Measurements from ENCODE around the gene BAIAP2L1. TPM values are rescaled to one million over a fixed set of nuclear protein-coding genes. Genes with fewer than 3 reads are reported as not detected.

Gene BAIAP2L1
- total and polyA plus RNA-seq, 12 donors = 16.9 to 49.0 (median 24.3) TPM

DNA sequence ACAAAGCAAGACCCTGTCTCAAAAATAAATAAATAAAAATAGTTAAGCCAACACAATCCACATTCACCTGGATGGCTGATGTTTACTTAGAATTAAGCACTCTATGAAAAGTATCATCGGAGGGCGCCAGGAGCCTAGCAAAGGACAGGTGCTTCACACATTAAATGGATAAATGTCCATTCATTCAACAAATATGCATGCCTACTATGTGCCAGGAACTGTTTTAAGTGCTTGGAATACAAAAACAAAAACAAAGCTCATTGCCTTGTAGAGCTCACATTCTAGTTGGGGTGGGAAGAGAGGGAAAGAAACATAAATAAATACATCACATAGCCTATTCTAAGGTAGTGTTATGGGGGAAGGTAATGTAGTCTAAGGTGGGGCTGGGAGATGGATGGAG is 4.1 kb downstream of the BAIAP2L1 start:
- no peaks in the 10 kb centered on the region for H3K9me3 ChIP-seq (replicated peaks in 1 of 3)
- DNase-seq = no peak
- H3K4me1 ChIP-seq (replicated peaks in 1 of 2) = peaks cover 0 to 18% of the 10 kb centered on the region in 2 donors
- no peaks in the 10 kb centered on the region for H3K36me3 ChIP-seq (replicated peaks in 1 of 2)
- H3K4me3 ChIP-seq = no peak overlapping the region
- intact Hi-C loops (cut with DNase I) = no loop called here
- WGBS, 4 donors = 90 to 97% (median 95%) methylated on average over 2 of the region's 2 CpGs
- H3K27me3 ChIP-seq = no peaks in the 10 kb centered on the region
- TF ChIP-seq, protein P1, sequence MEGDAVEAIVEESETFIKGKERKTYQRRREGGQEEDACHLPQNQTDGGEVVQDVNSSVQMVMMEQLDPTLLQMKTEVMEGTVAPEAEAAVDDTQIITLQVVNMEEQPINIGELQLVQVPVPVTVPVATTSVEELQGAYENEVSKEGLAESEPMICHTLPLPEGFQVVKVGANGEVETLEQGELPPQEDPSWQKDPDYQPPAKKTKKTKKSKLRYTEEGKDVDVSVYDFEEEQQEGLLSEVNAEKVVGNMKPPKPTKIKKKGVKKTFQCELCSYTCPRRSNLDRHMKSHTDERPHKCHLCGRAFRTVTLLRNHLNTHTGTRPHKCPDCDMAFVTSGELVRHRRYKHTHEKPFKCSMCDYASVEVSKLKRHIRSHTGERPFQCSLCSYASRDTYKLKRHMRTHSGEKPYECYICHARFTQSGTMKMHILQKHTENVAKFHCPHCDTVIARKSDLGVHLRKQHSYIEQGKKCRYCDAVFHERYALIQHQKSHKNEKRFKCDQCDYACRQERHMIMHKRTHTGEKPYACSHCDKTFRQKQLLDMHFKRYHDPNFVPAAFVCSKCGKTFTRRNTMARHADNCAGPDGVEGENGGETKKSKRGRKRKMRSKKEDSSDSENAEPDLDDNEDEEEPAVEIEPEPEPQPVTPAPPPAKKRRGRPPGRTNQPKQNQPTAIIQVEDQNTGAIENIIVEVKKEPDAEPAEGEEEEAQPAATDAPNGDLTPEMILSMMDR (IDR thresholded peaks at IDR 0.05) = no peak
- no peak for TF ChIP-seq POLR2A (IDR thresholded peaks at IDR 0.05)
- H3K27ac ChIP-seq = no peak overlapping the region

DNA sequence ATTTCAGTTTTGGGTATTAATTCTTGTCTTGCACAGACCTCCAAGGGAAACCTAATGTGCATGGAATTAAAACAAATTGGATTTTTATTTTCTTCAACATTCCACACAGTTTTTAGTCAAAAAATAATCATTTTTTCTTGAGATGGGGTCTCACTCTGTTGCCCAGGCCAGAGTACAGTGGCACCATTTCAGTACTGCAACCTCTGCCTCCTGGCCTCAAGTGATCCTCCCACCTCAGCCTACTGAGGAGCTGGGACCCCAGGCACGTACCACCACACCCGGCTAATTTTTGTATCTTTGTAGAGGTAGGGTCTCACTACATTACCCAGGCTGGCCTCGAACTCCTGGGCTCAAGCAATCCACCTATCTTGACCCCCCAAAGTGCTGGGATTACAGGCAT is 4.9 kb downstream of the BAIAP2L1 start:
- H3K27ac ChIP-seq = no peak overlapping the region
- DNase-seq = no peak

DNA sequence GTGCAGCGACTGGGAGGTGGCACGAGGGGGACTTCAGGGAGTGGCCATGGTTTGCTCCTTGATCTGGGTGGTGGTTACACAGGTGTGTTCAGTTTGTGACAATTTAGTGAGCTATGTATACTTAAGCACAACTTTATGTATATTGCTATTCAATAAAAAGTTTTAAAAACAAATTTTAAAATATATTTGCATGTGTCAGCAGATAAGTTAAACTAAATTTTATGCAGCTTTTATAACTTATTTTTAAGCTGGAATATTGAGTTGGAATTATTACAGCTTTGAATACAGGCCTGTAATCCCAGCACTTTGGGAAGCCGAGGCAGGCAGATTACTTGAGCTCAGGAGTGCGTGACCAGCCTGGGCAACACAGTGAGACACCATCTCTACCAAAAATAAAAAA is 5.4 kb downstream of the BAIAP2L1 start:
- intact Hi-C loops (cut with DNase I) = no loop called here

More for the DNA sequence above, 4.9 kb downstream of the BAIAP2L1 start:
- intact Hi-C loops (cut with DNase I) = no loop called here
- 85 to 95% (median 90%) methylated on average over 2 to 3 of the region's 3 CpGs for WGBS, 4 donors
- TF ChIP-seq POLR2A (IDR thresholded peaks at IDR 0.05) = no peak
- TF ChIP-seq, protein P1 (IDR thresholded peaks at IDR 0.05) = no peak
- H3K9me3 ChIP-seq (replicated peaks in 1 of 3) = no peaks in the 10 kb centered on the region
- H3K36me3 ChIP-seq (replicated peaks in 1 of 2) = no peaks in the 10 kb centered on the region
- peaks cover 0 to 14% of the 10 kb centered on the region in 2 donors for H3K4me1 ChIP-seq (replicated peaks in 1 of 2)
- no peak overlapping the region for H3K4me3 ChIP-seq
- H3K27me3 ChIP-seq = no peaks in the 10 kb centered on the region

GRCh38 chr7:98394377-98394836 is 6.5 kb downstream of the BAIAP2L1 start:
- intact Hi-C loops (cut with DNase I) = no loop called here
- peak overlapping the region in 1 of 5 donors; percentile 40 for H3K27ac ChIP-seq
- H3K27me3 ChIP-seq = no peaks in the 10 kb centered on the region
- no peaks in the 10 kb centered on the region for H3K9me3 ChIP-seq (replicated peaks in 1 of 3)
- TF ChIP-seq, protein P1 (IDR thresholded peaks at IDR 0.05) = no peak
- no peak for TF ChIP-seq POLR2A (IDR thresholded peaks at IDR 0.05)
- 34 to 51% (median 41%) methylated on average over 3 to 5 of the region's 5 CpGs for WGBS, 4 donors
- peaks cover 0 to 9% of the 10 kb centered on the region in 2 donors for H3K4me1 ChIP-seq (replicated peaks in 1 of 2)
- no peak overlapping the region for H3K4me3 ChIP-seq
- H3K36me3 ChIP-seq (replicated peaks in 1 of 2) = no peaks in the 10 kb centered on the region
- DNase-seq = peak in 3 of 7 donors; percentile 23 to 46 (median 36)

More for the DNA sequence above, 5.4 kb downstream of the BAIAP2L1 start:
- Histone ChIP-seq H3K9me3 (replicated peaks in 1 of 3) (no peaks in the 10 kb centered on the region), H3K4me3 (no peak overlapping the region), H3K27ac (no peak overlapping the region), H3K36me3 (replicated peaks in 1 of 2) (no peaks in the 10 kb centered on the region), H3K4me1 (replicated peaks in 1 of 2) (peaks cover 0 to 14% of the 10 kb centered on the region in 2 donors), H3K27me3 (no peaks in the 10 kb centered on the region)
- no peak for DNase-seq
- TF ChIP-seq, protein P1 (IDR thresholded peaks at IDR 0.05) = no peak
- no peak for TF ChIP-seq POLR2A (IDR thresholded peaks at IDR 0.05)
- 91 to 97% (median 95%) methylated on average over 4 of the region's 4 CpGs for WGBS, 4 donors

Measured in adrenal gland (tissue), 12 donors.